HG03103 (cell line): ENCODE data around the gene CRYM.
"Not testable (repeated sequence)": the region's sequence is repeated elsewhere in the genome, so short reads cannot be mapped to it uniquely, and the experiment has no call there.

ENCODE experiments used
- ATAC-seq: cut with Tn5 transposase; IDR thresholded peaks from one replicate; pipeline ENCODE4 v1.9.1; 2021; ENCODE audit warnings: low read depth; ENCODE audit not compliant: unreplicated experiment

CRYM gene

DNA sequence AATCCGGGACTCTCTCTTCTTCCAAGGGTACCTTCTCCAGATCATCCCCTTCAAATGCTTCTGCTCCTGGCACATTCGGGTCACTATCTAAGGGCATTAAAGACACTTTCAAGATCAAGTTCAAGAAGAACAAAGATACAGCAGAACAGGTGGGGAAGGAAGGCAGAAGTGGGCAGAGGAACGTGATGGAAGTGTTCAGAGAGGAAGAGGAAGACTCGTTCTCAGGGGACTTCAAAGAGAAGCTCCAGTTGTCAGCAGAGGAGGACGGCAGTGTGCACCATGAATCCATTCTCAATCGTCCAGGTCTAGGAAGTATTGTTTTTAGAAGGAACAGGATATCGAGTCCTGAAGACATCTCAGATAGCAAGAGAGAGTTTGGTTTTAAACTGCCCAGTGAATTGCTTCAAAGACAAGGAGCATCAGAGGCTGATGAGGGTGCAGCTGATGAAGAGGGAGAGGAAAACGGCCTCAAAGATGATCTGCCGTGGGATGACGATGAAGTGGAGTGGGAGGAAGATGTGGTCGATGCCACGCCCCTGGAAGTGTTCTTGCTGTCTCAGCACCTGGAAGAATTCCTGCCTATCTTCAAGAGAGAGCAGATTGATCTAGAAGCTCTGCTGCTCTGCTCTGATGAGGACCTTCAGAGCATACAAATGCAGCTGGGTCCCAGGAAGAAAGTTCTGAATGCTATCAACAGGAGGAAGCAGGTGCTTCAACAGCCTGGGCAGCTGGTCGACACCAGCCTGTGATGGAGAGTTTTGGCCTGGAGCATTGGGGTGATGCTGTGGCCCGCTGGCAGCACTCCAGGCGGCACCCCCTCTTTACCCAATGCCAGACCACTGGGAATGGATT is 27.8 kb downstream of the CRYM start:
- ATAC-seq: no peak

DNA sequence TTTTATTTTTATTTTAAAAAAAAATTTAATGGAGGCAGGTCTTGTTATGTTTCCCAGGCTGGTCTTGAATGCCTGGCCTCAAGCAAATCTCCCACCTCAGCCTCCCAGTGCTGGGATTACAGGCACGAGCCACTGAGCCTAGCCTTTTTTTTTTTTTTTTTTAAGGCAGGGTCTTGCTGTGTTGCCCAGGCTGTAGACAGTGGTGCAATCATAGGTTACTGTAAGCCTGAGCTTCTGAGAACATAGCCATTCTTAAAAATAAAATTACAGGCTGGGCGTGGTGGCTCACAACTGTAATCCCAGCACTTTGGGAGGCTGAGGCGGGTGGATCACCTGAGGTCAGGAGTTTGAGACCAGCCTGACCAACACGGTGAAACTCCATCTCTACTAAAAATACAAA is 29.9 kb downstream of the CRYM start:
- ATAC-seq: not testable (repeated sequence)

DNA sequence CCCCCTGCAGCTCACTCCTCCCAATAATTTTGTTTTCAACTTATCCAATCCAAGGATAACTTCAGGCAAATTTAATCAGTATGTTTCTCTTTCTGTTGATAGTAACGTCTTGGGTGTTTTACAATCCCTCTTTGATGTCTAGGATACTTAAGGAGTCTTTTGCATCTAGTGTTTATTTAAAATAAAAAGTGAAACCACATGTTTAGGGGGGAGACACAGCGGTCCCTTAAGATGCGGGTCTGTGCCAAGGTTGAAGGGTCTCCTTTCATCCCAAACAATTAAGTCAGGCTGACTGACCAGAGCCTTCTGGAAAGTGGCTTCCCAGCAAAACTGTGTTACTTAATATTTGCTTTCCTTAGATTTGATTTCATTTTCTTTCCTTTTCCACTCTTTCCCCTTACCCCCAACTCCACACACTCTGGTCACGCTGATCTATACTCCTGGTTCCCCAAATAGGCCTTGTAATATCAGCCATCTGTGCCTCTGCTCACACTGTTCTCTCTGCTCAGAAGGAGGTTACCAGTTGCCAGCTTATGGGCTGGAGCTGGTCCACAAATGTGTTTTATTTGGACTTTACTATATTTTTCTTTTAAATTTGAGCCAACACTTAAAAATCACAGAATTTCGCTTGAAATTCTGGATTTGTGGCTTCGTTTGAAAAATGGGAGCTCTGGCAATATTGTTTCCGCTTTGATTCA is 33.4 kb downstream of the CRYM start:
- no peak for ATAC-seq

DNA sequence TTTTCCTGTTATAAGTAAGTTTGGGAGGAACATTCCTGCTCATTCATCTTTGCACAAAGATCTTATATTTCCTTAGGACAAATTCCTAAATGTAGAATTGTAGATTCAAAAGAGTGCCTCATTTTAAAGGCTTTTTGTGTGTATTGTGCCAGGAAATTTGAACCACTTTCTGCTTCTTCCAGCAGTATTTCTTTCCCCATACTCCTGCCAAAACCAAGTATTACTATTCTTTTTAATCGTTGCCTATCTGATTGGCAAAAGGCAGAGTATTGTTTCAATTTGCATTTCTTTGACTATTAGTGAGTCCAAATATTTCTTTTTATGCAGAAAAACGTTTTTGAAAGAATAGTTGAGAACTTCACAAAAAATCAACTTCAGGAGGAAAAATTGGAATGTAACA is 35.3 kb downstream of the CRYM start:
- ATAC-seq: no peak

DNA sequence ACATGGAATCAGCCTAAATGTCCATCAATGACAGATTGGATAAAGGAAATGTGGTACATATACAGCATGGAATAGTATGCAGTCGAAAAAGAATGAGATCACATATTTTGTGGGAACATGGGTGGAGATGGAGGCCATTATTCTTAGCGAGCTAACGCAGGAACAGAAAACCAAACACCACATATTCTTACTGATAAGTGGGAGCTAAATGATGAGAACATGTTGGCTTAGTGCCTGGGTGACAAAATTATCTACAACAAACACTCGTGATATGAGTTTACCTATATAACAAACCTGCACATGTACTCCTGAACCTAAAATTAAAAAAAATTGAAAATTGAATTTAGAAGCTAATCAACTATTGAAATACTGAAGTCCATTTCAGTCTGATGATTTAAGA is 38.4 kb downstream of the CRYM start:
- no peak for ATAC-seq

DNA sequence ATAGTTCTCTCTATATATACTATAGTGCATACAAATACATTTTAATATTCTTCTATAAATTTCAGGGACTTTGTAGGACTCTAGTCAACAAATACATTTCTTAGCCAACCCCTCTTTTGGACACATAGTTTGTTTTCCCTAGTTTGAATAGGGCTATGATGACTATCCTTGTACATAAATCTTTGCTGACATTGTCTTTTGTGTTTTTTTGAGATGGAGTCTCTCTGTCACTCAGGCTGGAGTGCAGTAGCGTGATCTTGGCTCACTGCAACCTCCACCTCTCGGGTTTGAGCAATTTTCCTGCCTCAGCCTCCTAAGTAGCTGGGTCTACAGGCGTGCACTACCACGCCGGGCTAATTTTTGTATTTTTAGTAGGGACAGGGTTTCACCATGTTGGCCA is 41.3 kb downstream of the CRYM start:
- no peak for ATAC-seq

DNA sequence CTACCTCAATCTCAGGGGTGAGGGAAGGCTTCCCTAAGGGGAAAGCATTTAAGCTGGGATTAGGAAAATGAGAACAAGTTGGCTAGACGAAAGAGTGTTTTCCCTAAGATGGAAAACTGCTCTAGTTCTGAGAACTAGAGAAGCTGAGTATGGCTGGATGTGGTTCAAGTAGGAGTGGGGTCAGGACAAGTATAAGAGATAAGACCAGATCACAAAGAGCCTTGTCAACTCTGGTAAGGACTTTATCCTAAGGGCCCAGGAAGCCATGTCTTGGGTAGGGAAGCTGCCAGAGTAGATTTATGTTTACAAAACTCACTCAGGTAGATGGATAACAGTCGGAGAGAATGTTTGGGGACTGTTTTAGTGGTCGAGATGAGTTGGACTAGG is 42.9 kb downstream of the CRYM start:
- ATAC-seq: no peak

DNA sequence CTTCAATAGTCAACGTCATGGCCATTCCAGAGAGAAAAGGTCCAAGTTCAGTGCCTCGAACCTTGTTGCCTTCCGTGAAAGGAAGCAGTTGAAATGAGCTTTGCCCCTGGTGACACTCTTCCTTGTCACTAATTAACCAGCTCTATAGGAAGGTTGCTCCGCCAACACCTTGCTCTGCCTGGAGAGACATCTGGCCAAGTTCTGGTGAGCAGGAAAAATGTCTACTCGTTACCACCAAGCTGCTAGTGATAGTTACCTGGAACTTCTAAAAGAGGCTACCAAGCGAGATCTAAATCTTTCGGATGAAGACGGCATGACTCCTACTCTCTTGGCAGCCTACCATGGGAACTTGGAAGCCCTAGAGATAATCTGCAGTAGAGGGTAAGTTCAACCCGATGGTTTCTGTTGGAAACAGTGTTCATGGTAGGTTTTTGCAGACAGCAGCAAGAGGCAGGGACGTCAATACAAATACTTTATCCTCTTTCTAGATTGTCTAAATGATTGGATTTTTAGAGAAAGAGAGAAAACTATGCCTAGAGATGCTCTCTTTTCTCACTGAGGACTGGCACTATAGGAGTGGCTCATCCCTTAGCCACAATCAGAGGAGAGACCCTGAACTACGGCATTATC is 44.5 kb downstream of the CRYM start, which contains the start of gene ANKS4B:
ANKS4B (plus strand) TSS at position 179 of the 630 bp plus-strand sequence; CDS start at position 218, 39 bp downstream.
- no peak for ATAC-seq

DNA sequence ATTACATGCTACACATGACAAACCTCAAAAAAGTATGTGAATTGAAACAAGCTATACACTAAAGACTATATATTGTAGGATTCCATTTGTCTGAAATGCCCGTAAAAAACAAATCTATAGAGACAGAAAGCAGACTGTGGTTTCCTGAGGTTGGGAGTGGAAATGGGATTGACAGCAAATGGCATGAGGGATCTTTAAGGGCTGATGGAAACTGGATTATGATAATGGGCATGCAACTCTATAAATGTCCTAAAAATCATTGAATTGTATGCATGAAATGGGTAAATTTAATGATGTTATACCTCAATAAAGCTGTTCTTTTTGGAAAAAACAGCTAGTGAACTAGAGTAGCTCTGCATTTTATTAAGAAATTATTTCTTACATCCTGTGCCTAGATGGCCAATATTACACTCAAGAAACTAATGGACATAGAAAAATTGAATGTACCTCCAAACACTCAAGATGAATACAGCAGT is 45.0 kb downstream of the CRYM start:
- no peak for ATAC-seq

DNA sequence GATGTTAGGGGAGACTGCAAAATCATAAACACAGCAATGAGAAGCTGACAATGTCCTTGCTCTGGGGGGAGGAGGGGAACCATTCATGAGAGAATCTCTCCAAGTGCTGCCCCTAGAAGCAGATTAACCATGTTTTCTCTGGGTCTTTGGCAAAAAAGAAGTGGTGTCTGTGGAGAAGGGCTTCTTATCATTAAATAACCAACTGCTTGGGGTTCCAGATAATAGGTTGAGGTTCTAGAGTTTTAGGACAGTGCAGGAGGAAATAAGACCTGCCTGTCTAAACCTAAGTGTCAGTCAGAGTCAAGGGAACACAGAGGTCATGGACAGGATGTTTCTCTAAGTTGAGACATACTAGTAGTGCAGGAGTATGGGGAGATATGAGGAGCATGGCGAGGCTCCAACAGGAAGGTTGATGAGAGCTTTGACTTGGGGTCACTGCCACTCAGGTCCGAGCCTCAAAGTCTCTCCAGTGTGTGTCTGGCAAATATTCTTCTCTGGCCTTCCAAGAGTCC is 49.7 kb downstream of the CRYM start:
- ATAC-seq: no peak

DNA sequence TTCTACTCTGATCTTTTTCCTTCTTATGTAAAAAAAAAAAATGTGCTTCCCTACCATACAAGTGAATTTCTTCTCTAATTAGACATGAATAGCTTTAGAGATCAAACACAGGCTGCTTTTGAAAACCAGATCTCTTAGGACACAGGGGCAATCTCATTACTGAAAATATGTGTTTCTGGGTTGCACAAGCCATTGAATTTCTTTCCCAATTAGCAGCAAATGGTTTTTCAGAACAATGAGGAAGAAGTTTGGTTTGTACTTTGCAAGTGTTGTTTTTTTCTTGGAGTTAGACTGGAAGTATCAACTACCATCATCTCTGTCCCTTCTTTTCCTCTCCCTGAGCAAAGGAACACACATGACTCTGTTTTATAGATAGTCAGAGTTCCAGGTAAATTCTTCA is 50.2 kb downstream of the CRYM start:
- no peak for ATAC-seq

DNA sequence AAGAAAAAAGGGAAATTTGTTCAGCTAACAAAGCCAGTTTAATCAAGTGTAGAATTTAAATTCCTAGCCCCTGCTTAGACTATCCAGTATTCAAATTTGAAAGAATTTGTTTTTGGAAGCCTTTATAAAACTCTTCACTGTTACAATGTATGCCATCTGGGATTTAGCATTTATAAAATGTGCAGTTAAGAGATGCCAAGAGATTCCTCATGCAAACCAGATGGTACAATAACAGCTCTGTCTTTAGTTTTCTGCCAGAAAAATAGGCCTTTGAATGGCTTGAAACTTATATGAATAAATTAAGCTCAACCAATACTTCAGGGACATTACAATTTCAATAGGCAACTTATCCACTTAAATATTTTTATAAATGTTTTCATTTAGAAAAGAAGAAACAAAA is 51.3 kb downstream of the CRYM start:
- ATAC-seq: no peak

DNA sequence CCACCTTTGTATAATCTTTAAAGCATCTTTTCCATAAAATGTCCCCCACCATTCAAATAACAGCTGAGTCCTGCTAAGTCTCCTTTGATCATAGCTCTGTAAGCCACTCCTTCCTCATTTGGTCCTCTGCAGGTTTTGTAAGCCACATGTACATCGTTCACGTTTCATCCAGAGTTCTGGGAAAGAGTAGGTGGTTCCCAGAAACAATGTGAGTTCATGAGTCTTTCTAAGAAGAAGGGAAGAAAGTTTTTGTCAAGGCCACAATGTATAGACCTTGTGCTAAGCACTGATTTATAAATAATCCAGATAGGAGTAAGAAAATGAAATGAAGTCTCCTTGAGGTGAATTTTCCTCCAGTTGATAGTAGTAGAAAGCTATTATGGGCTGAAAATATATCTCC is 53.3 kb downstream of the CRYM start:
- no peak for ATAC-seq

DNA sequence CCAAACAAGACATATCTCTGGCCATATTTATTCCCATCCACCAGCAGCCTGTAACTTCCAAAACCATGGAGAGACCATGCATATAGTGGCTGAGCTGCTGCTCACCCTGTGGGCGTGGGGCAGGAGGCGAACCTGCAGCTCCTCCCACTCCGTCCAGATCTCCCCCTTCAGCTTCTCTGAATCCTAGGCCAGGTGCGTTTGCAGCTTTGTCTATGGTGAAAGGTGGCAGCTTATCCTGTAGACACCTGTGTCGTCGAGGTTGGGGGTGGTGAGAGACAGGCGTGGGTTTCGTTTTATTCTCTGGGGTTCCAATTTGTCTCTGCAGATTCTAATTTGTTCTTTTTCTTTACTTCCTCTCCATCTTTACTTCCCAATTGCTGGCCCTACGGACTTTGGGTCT is 54.3 kb downstream of the CRYM start:
- ATAC-seq: no peak

DNA sequence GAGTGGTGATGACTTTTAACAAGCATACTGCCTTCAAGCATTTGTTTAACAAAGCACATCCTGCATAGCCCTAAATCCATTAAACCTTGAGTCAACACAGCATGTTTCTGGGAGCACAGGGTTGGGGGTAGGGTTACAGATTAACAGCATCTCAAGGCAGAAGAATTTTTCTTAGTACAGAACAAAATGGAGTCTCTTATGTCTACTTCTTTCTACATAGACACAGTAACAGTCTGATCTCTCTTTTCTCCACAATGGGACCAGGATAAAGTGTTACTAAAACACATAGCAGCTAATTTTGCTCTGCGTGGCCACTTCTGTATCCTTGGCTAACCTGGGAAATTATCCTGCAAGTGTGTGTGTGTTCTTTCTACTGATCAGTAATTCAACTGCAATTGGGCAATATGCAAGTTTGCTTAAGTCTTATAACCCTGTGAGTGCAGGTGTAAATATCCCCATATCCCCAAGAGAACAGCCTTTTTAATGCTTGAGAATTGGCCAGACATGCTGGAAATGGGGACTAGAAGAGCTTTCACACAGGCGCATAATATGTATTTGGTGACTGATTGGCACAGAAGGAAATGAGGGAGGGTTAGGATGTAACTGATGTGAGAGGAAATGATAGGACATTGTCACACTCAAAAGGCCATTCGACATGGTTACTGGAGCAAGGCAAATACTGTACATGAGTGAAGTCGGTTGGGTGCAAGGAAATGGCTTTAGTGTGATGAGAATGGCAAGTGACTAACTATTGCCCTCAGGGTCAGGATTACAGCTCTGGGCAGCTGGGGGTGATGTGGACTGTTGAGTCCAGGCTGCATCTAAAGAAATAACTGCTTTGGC is 55.4 kb downstream of the CRYM start:
- ATAC-seq: no peak

DNA sequence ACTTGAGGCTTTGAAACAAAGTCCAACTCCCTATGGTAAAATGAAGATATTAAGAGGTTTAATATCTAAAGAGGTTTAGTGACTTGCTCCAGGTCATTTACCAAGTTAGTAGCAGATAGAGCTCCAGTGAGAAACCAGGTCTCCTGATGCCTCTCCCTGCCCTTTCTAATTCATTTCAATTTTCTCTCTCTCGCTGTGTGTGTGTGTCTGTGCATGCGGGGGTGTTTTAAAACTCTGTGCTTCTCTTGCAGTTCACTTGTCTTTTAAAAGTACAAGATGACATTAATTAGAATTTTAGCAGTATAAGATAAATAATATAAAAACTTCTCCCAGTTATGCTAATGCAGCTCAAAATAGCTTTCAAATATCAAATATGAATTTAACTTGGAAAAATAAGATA is 58.5 kb downstream of the CRYM start:
- ATAC-seq: no peak

DNA sequence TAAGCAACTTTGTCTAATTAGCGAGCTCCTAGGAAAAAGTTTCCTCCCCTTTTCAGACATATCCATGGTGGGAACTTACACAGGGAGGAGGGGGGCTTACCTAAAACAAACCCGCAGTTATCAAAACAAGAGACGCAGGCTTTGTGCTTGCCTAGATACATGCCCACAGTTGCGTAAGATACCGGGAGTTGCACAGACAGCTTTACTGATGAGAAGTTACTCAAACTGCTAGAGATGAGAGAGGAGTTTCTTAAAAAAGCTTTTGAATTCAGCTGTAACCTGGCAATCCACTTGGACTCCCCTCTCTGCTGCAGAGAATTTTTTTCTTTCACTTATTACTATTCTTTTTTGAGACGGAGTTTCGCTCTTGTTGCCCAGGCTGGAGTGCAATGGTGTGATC is 59.9 kb downstream of the CRYM start:
- ATAC-seq: no peak

DNA sequence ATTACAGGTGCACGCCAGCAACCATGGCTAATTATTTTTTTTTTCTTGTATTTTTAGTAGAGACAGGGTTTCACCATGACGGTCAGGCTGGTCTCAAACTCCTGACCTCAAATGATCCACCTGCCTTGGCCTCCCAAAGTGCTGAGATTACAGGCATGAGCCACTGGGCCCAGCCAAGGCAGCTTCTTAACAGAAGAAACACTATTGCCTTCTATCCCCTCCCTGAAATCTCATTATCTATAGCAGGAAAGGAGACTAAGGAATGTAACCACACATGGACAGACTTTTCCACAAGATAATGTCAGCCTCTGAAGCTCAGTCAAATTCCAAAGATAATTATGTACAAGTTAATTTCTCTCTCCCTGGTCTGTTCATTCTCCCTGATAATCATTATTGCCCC is 61.0 kb downstream of the CRYM start:
- no peak for ATAC-seq

DNA sequence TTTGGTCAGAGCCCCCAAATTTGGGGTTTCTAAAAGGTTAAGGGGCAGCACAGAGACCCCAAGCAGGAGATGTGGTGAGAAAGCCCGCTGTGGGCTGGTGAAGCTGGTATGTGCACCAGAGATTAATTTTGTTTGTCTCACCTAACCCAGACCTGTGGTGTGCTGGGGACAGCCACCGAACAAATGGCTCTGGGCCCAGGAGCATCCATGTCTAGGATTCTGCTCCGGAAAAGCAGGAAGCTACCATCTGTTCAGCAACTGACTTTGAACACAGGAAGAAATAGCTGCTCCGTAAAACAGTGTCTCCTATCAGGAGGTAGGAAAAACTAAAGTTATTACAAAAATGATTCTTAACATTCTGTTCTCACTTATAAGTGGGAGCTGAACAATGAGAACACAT is 64.0 kb downstream of the CRYM start:
- no peak for ATAC-seq

DNA sequence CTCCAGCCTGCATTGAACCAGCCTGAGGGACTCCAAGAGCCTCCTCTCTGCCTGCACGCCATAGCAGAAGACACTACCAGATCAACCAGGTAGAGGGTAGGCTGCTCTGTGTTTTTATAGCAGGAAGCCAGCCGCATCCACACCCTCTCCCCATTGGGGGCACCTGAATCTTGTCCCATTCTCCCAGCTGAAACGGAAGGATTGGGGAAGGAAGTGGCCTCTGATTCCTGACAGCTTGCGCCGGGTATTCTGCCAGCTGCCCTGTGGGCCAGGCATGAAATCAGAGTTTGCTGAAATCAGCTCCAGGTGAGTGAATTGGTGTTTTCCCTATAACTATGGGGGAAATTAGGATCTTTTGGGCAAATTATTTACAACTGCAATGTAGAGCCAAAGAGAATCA is 66.6 kb downstream of the CRYM start, which contains the start of gene ZP2:
ZP2 (minus strand) TSS at position 89 of the 400 bp plus-strand sequence; CDS start at position 62, 27 bp downstream.
- no peak for ATAC-seq
